Nephron progenitor cell (in vitro differentiated cells): Measurements from ENCODE around the gene ITFG1.

Experiments used
- DNase-seq: peaks from one replicate; pipeline ENCODE4 v3.0.0; 2021
- H3K27ac Mint-ChIP-seq: 2 replicates; pipeline ENCODE4 v1.8.0; 2021; ENCODE audit warnings: mild to moderate bottlenecking, moderate library complexity, mixed read lengths
- H3K27me3 Mint-ChIP-seq: 2 replicates; pipeline ENCODE4 v1.8.0; 2021; ENCODE audit warnings: mild to moderate bottlenecking, low read depth, mixed read lengths; ENCODE audit not compliant: poor library complexity
- H3K36me3 Mint-ChIP-seq: 2 replicates; pipeline ENCODE4 v1.8.0; 2021; ENCODE audit warnings: low read depth, mixed read lengths
- H3K4me1 Mint-ChIP-seq: 2 replicates; pipeline ENCODE4 v1.8.0; 2021; ENCODE audit warnings: mixed read lengths
- H3K4me3 Mint-ChIP-seq: 2 replicates; pipeline ENCODE4 v1.8.0; 2021; ENCODE audit warnings: mild to moderate bottlenecking, moderate library complexity, mixed read lengths
- H3K9me3 Mint-ChIP-seq: 2 replicates; pipeline ENCODE4 v1.8.0; 2021; ENCODE audit warnings: mild to moderate bottlenecking, moderate library complexity, mixed read lengths
- TF ChIP-seq, protein P1 (sequence below): fragments of 200-600 bp; sonication (generic); IDR thresholded peaks from 2 replicates; pipeline ENCODE4 v1.5.0; 2021; ENCODE audit warnings: antibody characterized with exemption

ITFG1 gene

DNA sequence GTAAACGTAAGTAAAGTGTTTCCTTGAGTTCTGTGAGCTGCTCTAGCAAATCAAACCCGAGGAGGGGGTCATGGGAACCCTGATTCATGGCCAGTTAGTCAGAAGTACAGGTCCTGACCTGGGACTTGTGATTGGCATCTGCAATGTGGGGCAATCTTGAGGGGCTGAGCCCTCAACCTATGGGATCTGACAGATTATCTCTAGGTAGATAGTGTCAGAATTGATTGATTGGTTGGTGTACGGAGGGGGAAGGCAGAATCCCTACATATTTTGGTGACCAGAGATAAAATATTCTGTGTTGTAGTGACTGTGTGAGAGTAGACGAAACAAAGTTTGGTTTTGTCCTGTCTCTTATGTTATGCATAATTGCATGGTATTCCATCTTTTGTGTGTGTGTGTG is 216.7 kb downstream of the ITFG1 start:
- Mint-ChIP-seq H3K27me3 (no peaks in the 10 kb centered on the region), H3K4me3 (no peak overlapping the region), H3K9me3 (no peaks in the 10 kb centered on the region), H3K27ac (peak overlapping the region; percentile 0), H3K4me1 (no peaks in the 10 kb centered on the region), H3K36me3 (peaks cover 16% of the 10 kb centered on the region)
- DNase-seq = no peak
- TF ChIP-seq, protein P1, sequence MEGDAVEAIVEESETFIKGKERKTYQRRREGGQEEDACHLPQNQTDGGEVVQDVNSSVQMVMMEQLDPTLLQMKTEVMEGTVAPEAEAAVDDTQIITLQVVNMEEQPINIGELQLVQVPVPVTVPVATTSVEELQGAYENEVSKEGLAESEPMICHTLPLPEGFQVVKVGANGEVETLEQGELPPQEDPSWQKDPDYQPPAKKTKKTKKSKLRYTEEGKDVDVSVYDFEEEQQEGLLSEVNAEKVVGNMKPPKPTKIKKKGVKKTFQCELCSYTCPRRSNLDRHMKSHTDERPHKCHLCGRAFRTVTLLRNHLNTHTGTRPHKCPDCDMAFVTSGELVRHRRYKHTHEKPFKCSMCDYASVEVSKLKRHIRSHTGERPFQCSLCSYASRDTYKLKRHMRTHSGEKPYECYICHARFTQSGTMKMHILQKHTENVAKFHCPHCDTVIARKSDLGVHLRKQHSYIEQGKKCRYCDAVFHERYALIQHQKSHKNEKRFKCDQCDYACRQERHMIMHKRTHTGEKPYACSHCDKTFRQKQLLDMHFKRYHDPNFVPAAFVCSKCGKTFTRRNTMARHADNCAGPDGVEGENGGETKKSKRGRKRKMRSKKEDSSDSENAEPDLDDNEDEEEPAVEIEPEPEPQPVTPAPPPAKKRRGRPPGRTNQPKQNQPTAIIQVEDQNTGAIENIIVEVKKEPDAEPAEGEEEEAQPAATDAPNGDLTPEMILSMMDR = no peak

DNA sequence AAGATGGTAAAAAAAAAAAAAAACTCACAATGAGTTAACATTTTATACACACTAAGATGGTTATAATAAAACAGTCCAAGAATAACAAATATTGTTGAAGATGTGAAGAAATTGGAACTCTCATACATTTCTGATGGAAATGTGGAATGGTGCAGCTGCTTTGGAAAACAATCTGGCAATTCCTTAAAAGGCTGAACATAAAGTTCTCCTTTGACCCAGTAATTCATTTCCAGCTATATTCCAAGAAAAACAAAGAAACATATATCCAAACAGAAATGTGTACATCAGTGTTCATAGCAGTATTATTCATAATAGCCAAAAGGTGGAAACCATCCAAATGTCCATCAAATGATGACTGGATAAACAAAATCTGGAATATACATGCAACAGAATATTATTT is 219.8 kb downstream of the ITFG1 start:
- no peak overlapping the region for H3K27ac Mint-ChIP-seq
- no peaks in the 10 kb centered on the region for H3K9me3 Mint-ChIP-seq
- no peaks in the 10 kb centered on the region for H3K4me1 Mint-ChIP-seq
- no peak for DNase-seq
- H3K4me3 Mint-ChIP-seq = no peak overlapping the region
- peaks cover 24% of the 10 kb centered on the region for H3K36me3 Mint-ChIP-seq
- no peaks in the 10 kb centered on the region for H3K27me3 Mint-ChIP-seq
- TF ChIP-seq, protein P1 = no peak

DNA sequence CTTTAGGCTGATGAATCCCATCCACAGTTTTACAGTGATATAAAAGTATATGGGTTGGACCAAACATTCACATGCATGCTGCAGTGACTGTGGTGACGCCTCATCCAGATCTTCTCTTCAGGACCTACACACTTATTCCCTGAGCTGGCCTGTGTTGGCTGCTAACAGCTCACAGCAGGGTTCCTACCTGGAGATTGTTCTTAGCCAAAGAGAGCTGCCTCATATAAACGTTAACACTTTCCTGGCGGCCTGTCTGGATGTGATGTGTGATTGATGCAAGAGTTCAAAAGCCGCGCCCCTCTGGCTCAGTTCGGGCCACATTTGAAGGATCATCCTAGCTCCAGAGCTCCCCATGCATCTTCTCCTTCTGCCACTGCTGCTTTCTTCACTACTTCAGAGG is 224.1 kb downstream of the ITFG1 start:
- TF ChIP-seq, protein P1 = no peak
- Mint-ChIP-seq H3K9me3 (no peaks in the 10 kb centered on the region), H3K36me3 (peaks cover 39% of the 10 kb centered on the region), H3K27ac (no peak overlapping the region), H3K4me1 (no peaks in the 10 kb centered on the region), H3K4me3 (no peak overlapping the region), H3K27me3 (no peaks in the 10 kb centered on the region)
- no peak for DNase-seq

DNA sequence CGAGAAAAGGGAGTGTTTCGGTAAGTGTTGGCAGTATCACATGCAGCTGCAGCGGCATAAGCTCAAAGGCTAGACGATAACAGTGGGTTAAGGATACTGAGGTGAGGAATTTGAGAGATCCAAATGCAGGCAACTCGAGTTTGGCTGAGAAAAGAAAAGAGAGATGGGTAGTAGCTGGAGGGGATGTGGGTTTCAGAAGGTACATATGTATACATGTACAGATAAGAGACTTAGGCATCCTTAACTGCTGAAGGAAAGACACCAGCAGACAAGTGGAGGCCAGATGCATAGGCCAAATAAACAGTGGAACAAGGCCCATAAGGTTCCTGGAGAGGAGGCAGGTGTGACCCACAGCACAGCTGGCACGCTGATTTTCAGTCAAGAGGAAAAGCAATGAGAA is 230.6 kb downstream of the ITFG1 start:
- DNase-seq = no peak
- Mint-ChIP-seq H3K9me3 (no peaks in the 10 kb centered on the region), H3K4me1 (no peaks in the 10 kb centered on the region), H3K36me3 (peaks cover 21% of the 10 kb centered on the region), H3K27ac (no peak overlapping the region), H3K27me3 (peaks cover 3% of the 10 kb centered on the region), H3K4me3 (no peak overlapping the region)
- TF ChIP-seq, protein P1 = no peak

DNA sequence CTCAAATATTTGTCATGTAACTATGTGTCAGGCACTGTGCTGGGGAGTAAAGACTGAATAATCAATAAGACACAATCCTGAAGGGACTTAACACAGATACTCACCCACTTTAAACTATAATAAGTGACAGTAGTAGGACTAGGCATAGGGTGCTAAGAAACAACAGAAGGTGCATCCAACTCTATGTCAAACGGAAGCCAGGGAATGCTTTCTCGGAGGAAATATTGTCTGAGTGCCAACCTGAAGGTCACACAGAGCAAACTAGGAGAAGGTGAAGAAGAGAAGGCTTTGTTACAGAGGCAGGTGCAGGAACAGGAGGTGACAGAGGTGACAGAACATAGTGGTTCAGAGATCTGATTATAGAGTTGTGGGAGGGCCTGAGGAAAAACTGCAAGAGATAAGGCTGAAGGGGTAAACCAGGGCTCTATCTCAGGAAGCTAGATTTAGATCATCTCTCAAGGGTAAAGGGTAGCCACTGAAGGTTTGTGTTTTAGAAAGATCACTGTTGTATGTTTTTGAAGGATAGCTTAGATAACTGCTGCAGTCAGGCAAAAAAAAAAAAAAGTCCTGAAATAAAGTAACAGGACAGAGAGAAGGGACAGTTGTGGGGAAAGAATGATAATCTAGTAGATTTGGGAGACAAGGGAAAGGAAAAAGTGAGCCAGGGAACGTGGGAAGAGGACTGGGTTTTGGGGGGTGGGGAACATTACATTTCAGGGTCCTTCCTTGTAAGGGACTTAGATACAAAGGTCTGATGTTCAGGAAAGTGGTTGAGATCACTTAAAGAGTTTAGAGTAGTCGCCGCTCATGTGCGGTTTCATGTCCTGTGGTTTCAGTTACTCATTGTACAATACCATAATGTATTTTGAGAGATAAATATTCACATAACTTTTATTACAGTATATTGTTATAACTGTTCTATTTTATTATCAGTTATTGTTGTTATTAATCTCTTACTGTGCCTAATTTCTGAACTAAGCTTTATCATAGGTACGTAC is 231.5 kb downstream of the ITFG1 start:
- no peak for DNase-seq
- Mint-ChIP-seq H3K27me3 (peaks cover 3% of the 10 kb centered on the region), H3K4me1 (no peaks in the 10 kb centered on the region), H3K4me3 (no peak overlapping the region), H3K36me3 (peaks cover 26% of the 10 kb centered on the region), H3K27ac (peak overlapping the region; percentile 9), H3K9me3 (peaks cover 2% of the 10 kb centered on the region)
- TF ChIP-seq, protein P1 = no peak

DNA sequence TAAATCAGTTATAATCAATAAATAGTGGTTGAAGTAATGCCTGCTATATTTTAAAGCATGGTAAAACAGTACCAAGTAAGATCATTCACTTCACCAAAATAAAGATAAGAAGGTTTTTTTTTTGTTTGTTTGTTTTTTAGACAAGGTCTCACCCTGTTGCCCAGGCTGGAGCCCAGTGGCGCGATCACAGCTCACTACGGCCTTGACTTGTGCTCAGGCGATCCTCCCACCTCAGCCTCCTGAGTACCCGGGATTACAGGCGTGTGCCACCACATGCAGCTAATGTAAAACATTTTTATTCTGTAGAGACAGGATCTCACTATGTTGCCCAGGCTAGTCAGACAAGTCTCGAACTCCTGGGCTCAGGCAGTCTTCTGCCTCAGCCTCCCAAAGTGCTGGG is 232.6 kb downstream of the ITFG1 start:
- Mint-ChIP-seq H3K4me1 (no peaks in the 10 kb centered on the region), H3K9me3 (peaks cover 7% of the 10 kb centered on the region), H3K27ac (no peak overlapping the region), H3K4me3 (no peak overlapping the region), H3K36me3 (peaks cover 29% of the 10 kb centered on the region), H3K27me3 (peaks cover 3% of the 10 kb centered on the region)
- TF ChIP-seq, protein P1 = no peak
- no peak for DNase-seq
